ENCODE results near the gene TFPI2. TPM values are rescaled to one million over a fixed set of nuclear protein-coding genes. Genes with fewer than 3 reads are reported as not detected.
"Not testable (repeated sequence)": the region's sequence is repeated elsewhere in the genome, so short reads cannot be mapped to it uniquely, and the experiment has no call there.

Gene TFPI2
- total and polyA plus RNA-seq, 5 donors, result 1.6 to 6.5 (median 3.9) TPM

- no peaks in the 10 kb centered on the region for H3K9me3 ChIP-seq (ENCODE audit: control insufficient read depth, low read length)
- peak within 1 kb of the TSS; percentile 88 for H3K4me3 ChIP-seq (ENCODE audit: low read length)
- DNase-seq (peak; percentile 90 to 95 (median 95)), ATAC-seq (peak; percentile 96 to 99)
- intact Hi-C loops (cut with DNase I), result loop anchor here in 1 of 4 donors (10.0 kb wide), 1 partner anchor 83 kb away; the partner anchor contains the start of gene BET1
- peaks cover 2% of the 10 kb centered on the region for H3K4me1 ChIP-seq (ENCODE audit: control insufficient read depth, insufficient read depth, low read length)
- no peaks in the 10 kb centered on the region for H3K27me3 ChIP-seq (ENCODE audit: control insufficient read depth, insufficient read depth)
- 2% methylated on average over 39 of the region's 39 CpGs for WGBS
- H3K27ac ChIP-seq (ENCODE audit: low read length), result peak within 1 kb of the TSS; percentile 93
Measured at GRCh38 chr7:93921607-93922566, 31.3 kb upstream of the TFPI2 start, which contains the start of gene GNG11. Gene GNG11 (plus strand): TSS chr7:93921735. CDS start chr7:93922138, 403 bp downstream.

- ATAC-seq (no peak), DNase-seq (no peak)
- 34% methylated on average over 8 of the region's 8 CpGs for WGBS
- H3K4me1 ChIP-seq (ENCODE audit: control insufficient read depth, insufficient read depth, low read length), result no peaks in the 10 kb centered on the region
- H3K4me3 ChIP-seq (ENCODE audit: low read length), result peak overlapping the region; percentile 88
- peak overlapping the region; percentile 87 for H3K27ac ChIP-seq (ENCODE audit: low read length)
- intact Hi-C loops (cut with DNase I), result loop anchor here in 1 of 4 donors (10.0 kb wide), 1 partner anchor 84 kb away; the partner anchor contains the start of gene BET1
- no peaks in the 10 kb centered on the region for H3K27me3 ChIP-seq (ENCODE audit: control insufficient read depth, insufficient read depth)
- H3K9me3 ChIP-seq (ENCODE audit: control insufficient read depth, low read length), result no peaks in the 10 kb centered on the region
Measured at GRCh38 chr7:93921186-93921585, 30.6 kb upstream of the TFPI2 start.

- ATAC-seq (no peak), DNase-seq (no peak)
- intact Hi-C loops (cut with DNase I), result loop anchor here in 1 of 4 donors (10.0 kb wide), 1 partner anchor 84 kb away; the partner anchor contains the start of gene BET1
- Histone ChIP-seq H3K27ac (ENCODE audit: low read length) (peak overlapping the region; percentile 59), H3K9me3 (ENCODE audit: control insufficient read depth, low read length) (no peaks in the 10 kb centered on the region), H3K4me1 (ENCODE audit: control insufficient read depth, insufficient read depth, low read length) (no peaks in the 10 kb centered on the region), H3K27me3 (ENCODE audit: control insufficient read depth, insufficient read depth) (no peaks in the 10 kb centered on the region), H3K4me3 (ENCODE audit: low read length) (peak overlapping the region; percentile 88)
- 45% methylated on average over 6 of the region's 6 CpGs for WGBS
Measured at GRCh38 chr7:93920496-93921182, 30.1 kb upstream of the TFPI2 start.

GRCh38 chr7:93916315-93916714, 25.8 kb upstream of the TFPI2 start:
- H3K27me3 ChIP-seq (ENCODE audit: control insufficient read depth, insufficient read depth); H3K4me3 ChIP-seq (ENCODE audit: low read length); H3K27ac ChIP-seq (ENCODE audit: low read length); intact Hi-C loops (cut with DNase I); DNase-seq; H3K9me3 ChIP-seq (ENCODE audit: control insufficient read depth, low read length); H3K4me1 ChIP-seq (ENCODE audit: control insufficient read depth, insufficient read depth, low read length); ATAC-seq: not testable (repeated sequence)
- WGBS, result 77% methylated on average over 4 of the region's 4 CpGs

- H3K27ac ChIP-seq (ENCODE audit: low read length); intact Hi-C loops (cut with DNase I); H3K9me3 ChIP-seq (ENCODE audit: control insufficient read depth, low read length); H3K4me3 ChIP-seq (ENCODE audit: low read length); H3K4me1 ChIP-seq (ENCODE audit: control insufficient read depth, insufficient read depth, low read length); DNase-seq; ATAC-seq; H3K27me3 ChIP-seq (ENCODE audit: control insufficient read depth, insufficient read depth): not testable (repeated sequence)
Measured at GRCh38 chr7:93915888-93916287, 25.3 kb upstream of the TFPI2 start.

GRCh38 chr7:93915206-93915842, 24.8 kb upstream of the TFPI2 start:
- ATAC-seq, result peak; percentile 39 to 47
- H3K4me1 ChIP-seq (ENCODE audit: control insufficient read depth, insufficient read depth, low read length); DNase-seq; H3K9me3 ChIP-seq (ENCODE audit: control insufficient read depth, low read length); H3K27me3 ChIP-seq (ENCODE audit: control insufficient read depth, insufficient read depth); H3K27ac ChIP-seq (ENCODE audit: low read length); intact Hi-C loops (cut with DNase I); H3K4me3 ChIP-seq (ENCODE audit: low read length): not testable (repeated sequence)
- WGBS, result 31% methylated on average over 3 of the region's 3 CpGs

GRCh38 chr7:93914581-93915066, 24.1 kb upstream of the TFPI2 start:
- Histone ChIP-seq H3K9me3 (ENCODE audit: control insufficient read depth, low read length) (no peaks in the 10 kb centered on the region), H3K27me3 (ENCODE audit: control insufficient read depth, insufficient read depth) (no peaks in the 10 kb centered on the region), H3K4me3 (ENCODE audit: low read length) (no peak overlapping the region), H3K27ac (ENCODE audit: low read length) (no peak overlapping the region), H3K4me1 (ENCODE audit: control insufficient read depth, insufficient read depth, low read length) (peaks cover 2% of the 10 kb centered on the region)
- intact Hi-C loops (cut with DNase I), result no loop called here
- ATAC-seq (peak; percentile 61 to 77), DNase-seq (no peak)
- WGBS, result 28% methylated on average over 7 of the region's 7 CpGs

- no peaks in the 10 kb centered on the region for H3K9me3 ChIP-seq (ENCODE audit: control insufficient read depth, low read length)
- ATAC-seq (no peak), DNase-seq (no peak)
- no peaks in the 10 kb centered on the region for H3K27me3 ChIP-seq (ENCODE audit: control insufficient read depth, insufficient read depth)
- H3K4me1 ChIP-seq (ENCODE audit: control insufficient read depth, insufficient read depth, low read length), result peaks cover 2% of the 10 kb centered on the region
- intact Hi-C loops (cut with DNase I), result no loop called here
- H3K27ac ChIP-seq (ENCODE audit: low read length), result no peak overlapping the region
- H3K4me3 ChIP-seq (ENCODE audit: low read length), result no peak overlapping the region
Measured at GRCh38 chr7:93913197-93913596, 22.6 kb upstream of the TFPI2 start.

- intact Hi-C loops (cut with DNase I); H3K9me3 ChIP-seq (ENCODE audit: control insufficient read depth, low read length); DNase-seq; H3K27ac ChIP-seq (ENCODE audit: low read length); H3K4me3 ChIP-seq (ENCODE audit: low read length); ATAC-seq; H3K4me1 ChIP-seq (ENCODE audit: control insufficient read depth, insufficient read depth, low read length); H3K27me3 ChIP-seq (ENCODE audit: control insufficient read depth, insufficient read depth): not testable (repeated sequence)
Measured at GRCh38 chr7:93911661-93912060, 21.1 kb upstream of the TFPI2 start.

- 18% methylated on average over 3 of the region's 3 CpGs for WGBS
- H3K27ac ChIP-seq (ENCODE audit: low read length); H3K27me3 ChIP-seq (ENCODE audit: control insufficient read depth, insufficient read depth); intact Hi-C loops (cut with DNase I); H3K9me3 ChIP-seq (ENCODE audit: control insufficient read depth, low read length); H3K4me3 ChIP-seq (ENCODE audit: low read length); H3K4me1 ChIP-seq (ENCODE audit: control insufficient read depth, insufficient read depth, low read length); DNase-seq: not testable (repeated sequence)
- peak; percentile 39 to 65 for ATAC-seq
Measured at GRCh38 chr7:93911242-93911641, 20.7 kb upstream of the TFPI2 start.

All from right cardiac atrium (tissue), 5 donors.